VCaP (cell line): Measurements from ENCODE around the gene CARHSP1.

Experiments
- H3K27ac ChIP-seq: fragments of 450-650 bp; 2 replicates; pipeline ENCODE4 v1.5.1; 2017
- TF ChIP-seq, protein P1 (sequence below): fragments of 450-650 bp; conservative IDR thresholded peaks from 2 replicates; pipeline ENCODE4 v1.5.1; 2017; ENCODE audit warnings: mild to moderate bottlenecking, moderate library complexity

The CARHSP1 gene

DNA sequence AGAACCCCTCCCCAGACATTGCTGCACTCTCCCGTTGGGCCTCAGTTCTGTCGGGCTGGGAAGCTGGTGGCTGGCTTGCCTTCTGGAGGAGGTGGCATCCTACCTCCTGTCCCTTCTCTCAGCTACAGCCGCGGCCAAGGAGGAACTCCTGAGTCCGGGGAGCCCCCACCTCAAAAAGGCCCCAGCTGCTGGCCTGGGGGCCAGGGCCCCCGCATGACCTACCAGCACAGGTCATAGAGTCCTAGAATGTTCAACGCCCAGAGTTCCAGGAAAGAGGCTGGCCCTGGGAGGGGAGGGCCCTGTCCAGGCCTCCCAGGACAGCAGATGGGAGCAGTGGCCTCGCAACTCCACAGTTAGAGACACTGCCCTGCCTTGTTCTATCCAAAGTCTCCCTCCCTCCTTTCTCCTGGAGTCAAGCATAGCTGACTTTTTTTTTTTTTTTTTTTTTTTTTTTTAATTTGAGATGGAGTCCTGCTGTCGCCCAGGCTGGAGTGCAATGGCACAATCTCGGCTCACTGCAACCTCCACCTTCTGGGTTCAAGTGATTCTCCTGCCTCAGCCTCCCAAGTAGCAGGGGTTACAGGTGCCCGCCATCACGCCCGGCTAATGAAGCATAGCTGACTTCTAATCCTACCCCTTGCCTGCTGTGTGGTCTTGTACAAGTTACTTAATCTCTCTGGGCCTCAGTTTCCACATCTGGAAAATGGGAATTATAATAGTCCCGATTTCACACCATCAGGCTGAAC lies 7.1 kb downstream of the CARHSP1 start:
- no peak overlapping the region for H3K27ac ChIP-seq

DNA sequence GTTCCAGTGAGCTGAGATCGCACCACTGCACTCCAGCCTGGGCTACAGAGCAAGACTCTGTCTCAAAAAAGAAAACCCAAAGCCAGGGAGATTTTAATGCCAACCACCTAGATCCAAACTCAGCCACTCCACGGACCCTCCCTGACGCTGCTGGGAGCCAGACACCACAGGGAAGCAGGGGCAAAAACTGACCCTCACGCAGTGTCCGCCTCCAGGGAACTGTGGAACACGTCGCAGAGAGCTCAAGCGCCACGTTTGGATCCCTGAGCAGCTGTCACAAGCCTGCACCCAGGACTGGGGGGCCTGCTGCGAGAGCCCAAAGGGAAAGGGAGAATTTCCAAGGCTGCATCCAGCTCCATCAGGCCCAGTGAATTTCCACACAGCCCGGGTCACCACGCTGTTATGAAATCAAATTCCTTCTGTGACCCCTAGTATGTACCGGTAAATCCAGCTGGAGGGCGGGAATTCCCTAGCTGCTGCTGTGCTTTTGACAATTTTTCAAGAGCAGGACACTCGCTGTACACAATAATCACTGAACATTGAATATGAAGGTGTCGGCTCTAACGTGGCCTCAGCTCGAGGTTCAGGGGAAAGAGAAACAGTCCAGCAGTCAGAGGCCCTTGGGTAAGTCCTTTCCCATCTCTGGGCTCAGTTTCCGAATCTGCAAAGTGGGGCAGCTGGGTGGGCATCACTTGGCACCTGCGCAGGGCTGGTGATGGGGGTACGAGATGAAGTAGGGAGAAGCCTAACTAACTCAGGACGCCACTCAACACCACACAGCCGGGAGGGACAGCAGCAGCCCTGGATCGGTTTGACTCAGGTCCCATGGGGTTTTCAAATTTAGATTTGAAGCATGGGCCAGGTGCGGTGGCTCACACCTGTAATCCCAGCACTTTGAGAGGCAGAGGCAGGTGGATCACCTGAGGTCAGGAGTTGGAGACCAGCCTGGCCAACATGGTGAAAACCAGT lies 8.6 kb downstream of the CARHSP1 start:
- no peak overlapping the region for H3K27ac ChIP-seq
- TF ChIP-seq, protein P1, sequence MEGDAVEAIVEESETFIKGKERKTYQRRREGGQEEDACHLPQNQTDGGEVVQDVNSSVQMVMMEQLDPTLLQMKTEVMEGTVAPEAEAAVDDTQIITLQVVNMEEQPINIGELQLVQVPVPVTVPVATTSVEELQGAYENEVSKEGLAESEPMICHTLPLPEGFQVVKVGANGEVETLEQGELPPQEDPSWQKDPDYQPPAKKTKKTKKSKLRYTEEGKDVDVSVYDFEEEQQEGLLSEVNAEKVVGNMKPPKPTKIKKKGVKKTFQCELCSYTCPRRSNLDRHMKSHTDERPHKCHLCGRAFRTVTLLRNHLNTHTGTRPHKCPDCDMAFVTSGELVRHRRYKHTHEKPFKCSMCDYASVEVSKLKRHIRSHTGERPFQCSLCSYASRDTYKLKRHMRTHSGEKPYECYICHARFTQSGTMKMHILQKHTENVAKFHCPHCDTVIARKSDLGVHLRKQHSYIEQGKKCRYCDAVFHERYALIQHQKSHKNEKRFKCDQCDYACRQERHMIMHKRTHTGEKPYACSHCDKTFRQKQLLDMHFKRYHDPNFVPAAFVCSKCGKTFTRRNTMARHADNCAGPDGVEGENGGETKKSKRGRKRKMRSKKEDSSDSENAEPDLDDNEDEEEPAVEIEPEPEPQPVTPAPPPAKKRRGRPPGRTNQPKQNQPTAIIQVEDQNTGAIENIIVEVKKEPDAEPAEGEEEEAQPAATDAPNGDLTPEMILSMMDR = no peak

More for the DNA sequence above, 7.1 kb downstream of the CARHSP1 start:
- TF ChIP-seq, protein P1 = no peak

DNA sequence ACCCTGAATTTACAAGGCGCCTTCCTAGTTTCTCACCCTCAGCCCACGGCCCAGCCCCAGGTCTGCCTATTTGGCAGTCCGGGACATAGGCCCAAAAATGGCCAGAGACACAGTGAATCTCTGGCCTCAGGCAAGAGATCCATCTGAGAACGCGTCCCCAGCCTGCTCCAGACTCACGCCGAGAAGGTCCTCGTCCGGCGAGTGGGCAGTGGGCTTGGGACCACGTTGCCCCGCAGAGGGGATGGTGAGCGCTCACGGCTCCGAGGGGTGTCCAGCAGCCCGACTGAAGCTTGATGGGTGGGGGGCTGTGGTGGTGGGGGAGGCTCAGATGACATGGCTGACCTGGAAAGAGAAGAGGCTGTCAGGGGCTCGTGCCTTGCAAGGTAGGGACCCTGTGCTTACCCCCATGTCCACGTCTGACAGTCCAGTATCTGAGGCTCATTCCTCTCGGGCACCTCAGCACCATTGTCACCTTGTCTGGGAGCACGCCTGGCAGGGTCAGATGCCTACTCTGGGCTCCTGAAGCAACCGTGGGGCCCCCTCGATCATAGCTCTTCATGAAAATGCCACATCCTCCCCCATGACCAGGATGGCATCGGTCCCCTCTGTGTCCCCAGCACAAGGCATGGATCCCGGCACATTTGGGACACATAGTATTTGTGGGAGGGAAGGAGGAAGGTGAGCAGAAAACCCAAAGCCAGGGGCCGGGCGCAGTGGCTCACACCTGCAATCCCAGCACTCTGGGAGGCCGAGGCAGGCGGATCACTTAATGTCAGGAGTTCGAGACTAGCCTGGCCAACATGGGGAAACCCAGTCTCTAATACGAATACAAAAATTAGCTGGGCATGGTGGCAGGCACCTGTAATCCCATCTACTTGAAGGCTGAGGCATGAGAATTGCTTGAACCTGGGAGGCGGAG lies 9.6 kb downstream of the CARHSP1 start:
- TF ChIP-seq, protein P1 = no peak
- H3K27ac ChIP-seq = no peak overlapping the region

DNA sequence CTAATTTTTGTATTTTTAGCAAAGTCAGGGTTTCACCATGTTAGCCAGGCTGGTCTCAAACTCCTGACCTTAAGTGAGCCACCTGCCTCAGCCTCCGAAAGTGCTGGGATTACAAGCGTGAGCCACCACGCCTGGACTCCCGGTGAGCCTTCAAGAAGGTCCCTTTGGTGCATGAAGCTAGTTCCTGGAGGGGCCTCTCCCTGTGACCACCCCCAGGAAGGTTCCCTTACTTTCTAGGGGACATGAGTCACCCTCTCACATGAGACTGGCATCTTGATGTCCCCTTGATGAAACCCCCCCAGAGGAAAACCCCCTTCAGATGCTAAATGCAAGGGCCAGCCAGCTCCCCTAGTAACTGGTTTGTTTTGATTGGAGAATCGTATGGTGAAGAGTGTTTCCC lies 12.8 kb downstream of the CARHSP1 start:
- TF ChIP-seq, protein P1 = no peak
- H3K27ac ChIP-seq = no peak overlapping the region

DNA sequence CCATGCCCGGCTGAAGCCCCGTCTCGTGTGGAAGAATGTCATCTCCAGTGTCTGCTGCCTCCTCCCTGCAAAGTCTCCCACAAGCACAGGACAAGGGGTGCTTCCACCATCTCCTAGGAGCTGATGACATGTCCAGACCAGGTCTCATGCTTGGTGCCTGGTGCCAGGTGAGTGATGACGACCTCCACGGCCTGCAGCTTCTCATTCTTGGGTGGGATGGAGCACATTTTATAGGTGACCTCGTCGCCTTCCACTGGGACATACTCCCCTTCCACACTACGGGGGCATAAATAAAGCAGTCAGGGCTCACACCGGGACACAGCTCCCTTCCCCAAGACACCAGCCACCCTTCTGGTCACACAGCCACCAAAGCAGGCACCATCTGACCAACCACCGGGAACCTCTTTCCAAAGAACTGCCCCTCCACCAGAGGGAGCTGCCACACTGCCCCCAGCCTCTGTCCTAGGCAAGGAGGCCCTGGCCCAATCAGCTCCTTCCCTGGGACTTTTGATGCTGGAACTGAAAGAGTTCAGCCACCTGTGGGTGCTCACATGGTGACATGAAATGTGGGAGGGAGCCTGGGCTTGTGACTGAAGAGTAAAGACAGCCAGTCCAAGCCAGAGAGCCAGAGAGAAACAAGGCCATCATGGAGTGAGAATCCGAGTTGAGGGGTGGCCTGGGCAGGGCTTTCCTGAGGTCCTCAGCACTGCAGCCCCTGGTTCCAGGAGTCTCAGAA lies 13.6 kb downstream of the CARHSP1 start:
- TF ChIP-seq, protein P1 = no peak
- no peak overlapping the region for H3K27ac ChIP-seq

DNA sequence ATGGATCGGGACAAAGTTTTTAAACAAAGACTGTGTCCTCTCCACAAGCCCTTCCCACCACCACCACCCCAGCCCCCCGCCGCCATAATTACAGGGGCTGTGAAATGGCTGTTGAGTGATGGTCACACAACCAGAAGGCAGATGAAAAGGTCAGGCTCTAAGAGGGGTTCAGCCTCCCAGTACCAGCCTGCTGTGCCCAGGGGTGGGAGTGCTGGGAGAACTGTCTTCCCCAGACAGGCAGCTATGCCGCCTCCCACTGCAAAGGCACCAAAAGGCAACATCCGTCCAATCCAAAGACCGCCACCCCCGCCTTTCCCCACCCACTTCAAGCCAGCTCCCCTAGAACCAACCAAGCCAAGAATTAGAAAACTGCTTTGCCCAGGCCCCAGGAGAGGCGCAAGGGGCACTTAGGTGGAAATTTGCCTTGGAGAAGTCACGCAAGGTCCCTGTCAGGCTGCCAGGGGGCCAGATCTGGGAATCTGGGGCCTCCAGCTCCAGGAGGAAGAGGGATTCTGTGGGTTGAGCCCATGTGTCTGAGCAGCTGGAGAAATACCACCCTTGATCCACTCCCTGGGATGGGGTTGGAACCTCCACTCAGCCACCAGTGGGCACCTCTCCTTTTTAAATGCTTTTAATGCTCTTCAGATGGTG lies 14.4 kb downstream of the CARHSP1 start:
- H3K27ac ChIP-seq = no peak overlapping the region
- TF ChIP-seq, protein P1 = no peak
